NCI-H524 (cell line): ENCODE measurements around the gene PSG7.
"Not testable (repeated sequence)": the region's sequence is repeated elsewhere in the genome, so short reads cannot be mapped to it uniquely, and the experiment has no call there.

Source experiments
- DNase-seq, 2 experiments: peaks; one replicate each; lab custom pipeline; 2025; lab: John Stamatoyannopoulos, UW

The PSG7 gene

DNA sequence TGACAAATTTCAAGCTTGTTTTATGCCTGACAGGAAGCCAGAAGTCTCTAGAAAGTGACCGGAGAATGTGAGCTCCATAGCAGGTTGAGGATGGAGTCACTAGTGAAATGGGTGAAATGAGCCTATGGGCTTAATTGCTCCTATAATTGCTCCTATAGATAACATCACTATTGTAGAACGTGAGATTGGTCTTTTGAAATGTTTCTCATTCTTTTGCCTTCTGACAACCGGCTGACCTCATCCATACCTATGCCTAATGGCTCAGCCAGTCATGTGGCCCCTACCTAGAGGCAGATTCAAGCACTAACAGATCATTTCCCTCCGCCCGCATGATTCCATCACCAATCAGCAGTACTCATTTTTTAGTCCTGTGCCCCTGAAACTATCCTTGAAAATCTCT is 23.5 kb downstream of the PSG7 start:
- DNase-seq, result not testable (repeated sequence)

DNA sequence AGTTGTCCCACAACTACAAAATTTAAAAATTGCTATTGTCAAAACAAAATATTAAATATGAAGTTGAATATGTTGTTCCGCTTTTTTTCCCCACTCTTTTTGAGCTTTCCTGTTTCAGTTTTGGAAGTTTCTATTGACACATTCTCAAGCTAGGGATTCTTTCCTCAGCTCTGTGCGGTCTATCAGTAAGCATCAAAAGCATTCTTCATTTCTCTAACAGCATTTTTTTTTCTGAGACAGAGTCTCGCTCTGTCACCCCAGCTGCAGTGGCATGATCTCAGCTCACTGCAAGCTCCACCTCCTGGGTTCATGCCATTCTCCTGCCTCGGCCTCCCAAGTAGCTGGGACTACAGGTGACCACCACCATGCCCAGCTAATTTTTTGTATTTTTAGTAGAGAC is 24.1 kb downstream of the PSG7 start:
- DNase-seq, result not testable (repeated sequence)

DNA sequence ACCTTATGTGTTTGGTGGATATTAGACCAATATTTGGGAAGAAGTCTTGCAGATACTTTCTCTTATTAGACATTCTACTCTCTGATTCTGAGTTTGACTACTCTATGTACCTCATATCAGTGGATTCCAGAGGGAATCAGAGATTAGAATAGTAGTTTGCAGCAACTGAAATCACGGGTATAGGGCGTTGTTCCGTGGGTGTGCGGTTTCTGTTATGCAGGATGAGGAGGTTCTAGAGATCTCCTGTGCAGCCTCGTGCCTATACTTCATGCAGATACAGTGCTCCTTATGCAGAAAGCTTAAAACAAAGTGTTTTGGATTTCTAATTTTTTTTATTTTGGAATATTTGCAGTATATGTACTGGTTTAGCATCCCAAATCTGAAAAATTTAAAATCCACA is 25.3 kb downstream of the PSG7 start:
- not testable (repeated sequence) for DNase-seq

DNA sequence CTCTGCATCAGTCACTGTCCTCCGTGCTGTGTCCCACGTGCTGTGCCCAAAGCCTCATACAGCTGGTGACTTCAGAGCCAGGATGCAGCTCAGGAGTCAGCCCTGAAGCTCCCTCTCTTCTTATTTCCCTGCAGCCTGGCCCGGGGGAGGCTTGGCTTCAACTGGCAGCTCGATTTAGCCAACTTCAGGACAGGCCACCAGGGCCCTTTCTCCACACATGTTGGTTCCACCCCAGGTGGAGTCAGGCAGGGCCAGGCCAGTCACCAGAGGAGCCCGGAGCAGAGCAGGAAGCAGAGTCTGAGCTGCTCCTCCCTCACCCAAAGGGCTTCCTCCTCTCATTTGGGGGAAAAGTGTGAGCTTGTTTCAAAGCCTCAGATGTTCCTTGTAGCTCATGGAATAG is 30.8 kb downstream of the PSG7 start:
- not testable (repeated sequence) for DNase-seq

DNA sequence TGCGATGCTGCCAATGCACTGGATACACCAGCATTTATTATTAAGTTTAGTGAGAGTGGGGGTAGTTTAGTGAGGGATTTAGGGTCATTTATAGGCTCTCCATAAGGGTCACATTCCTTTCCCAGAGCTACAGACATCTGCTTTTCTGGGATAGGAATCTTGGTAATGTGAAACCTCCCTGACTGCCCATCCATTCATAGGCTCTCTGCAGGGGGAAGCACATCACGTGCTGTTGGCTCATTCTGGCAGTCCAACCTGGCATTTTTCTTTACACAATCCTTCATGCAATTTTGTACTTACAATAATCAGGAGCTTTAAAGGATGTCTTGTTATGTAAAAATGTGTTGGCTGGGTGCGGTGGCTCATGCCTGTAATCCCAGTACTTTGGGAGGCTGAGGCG is 36.4 kb downstream of the PSG7 start:
- DNase-seq, result not testable (repeated sequence)

DNA sequence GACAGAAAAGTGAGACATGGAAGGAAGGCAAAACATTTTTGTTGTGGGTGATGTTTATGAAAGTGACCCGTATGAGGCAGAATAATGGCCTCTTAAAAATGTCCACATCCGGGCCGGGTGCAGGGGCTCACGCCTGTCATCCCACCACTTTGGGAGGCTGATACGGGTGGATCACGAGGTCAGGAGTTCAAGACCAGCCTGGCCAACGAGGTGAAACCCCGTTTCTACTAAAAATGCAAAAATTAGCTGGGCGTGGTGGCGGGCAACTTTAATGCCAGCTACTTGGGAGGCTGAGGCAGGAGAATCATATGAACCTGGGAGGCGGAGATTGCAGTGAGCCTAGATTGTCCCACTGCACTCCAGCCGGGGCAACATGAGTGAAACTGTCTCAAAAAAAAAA is 37.3 kb downstream of the PSG7 start:
- not testable (repeated sequence) for DNase-seq

DNA sequence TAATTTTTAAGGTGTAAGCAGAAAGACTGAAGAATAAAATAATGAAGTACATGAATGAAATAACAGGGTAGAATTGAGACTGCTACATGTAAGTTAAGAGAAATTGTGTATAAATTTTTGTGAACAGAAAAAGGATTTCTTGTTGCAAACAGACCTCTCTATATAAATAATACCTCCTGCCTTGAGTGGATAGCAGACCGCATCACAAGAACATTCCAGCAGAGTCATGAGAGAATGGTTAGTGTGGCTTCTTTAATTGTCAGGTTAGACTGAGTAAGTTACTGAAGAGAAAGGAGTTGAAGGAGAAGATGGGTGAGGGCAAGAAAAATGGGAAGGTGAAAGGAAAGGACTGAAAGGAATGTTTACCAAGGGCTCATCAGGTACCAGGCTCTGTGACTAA is 37.9 kb downstream of the PSG7 start:
- DNase-seq, result not testable (repeated sequence)

DNA sequence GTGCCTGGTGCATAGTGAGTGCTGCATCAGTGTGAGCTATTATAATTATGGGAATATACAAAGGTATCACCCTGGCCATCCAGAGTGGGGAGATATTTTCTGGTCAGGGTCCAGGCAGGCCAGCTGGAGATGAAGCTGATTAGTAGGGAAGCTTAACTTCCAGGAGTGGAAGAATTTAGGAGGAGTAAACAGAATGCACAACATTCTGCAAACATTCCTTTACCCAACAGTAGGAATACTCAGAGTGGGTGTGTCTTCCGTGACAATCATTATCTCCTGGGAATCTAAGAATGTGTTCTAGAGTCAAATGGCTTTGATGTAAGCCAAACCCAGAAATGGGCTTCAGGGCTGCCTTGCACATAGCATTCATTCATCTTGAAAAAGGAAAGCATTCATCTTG is 38.4 kb downstream of the PSG7 start:
- not testable (repeated sequence) for DNase-seq

DNA sequence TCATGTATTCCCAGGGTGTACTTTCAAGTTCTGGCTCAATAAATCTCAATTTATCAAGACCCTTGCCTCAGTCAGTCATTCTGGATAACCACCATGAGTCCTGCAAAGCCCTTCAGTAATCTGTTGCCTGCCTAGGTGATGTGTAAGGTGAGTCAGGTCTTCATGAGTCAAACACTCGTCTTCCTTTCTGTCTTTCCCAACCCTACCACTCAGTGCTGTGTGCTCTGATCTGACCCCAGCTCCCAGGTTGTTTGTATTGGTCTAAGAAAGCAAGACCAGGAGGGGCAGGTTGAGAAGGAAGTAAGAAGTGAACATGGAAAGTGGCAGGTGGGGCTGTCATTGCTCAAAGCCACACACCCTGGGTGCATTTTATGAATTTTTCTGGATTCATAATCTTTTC is 39.3 kb downstream of the PSG7 start:
- not testable (repeated sequence) for DNase-seq

DNA sequence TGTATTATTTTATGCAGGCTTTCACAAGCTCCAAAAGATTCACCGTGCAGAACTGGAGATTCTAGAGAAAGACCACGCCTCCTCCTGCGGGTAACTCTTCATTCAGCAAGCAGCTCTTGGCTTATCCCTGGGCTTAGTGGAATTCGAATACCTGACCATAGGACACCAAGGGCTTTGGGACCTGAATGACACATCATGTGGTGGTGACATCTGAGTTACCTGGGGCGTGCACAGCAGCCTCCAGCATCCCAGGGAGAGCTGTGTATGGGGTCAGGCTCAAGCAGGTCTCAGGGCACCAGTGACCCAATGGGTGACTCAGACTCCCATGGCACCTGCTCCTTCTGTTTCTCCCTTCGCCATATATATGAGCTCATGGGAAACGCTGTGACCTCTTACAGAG is 46.6 kb downstream of the PSG7 start:
- DNase-seq, result not testable (repeated sequence)

DNA sequence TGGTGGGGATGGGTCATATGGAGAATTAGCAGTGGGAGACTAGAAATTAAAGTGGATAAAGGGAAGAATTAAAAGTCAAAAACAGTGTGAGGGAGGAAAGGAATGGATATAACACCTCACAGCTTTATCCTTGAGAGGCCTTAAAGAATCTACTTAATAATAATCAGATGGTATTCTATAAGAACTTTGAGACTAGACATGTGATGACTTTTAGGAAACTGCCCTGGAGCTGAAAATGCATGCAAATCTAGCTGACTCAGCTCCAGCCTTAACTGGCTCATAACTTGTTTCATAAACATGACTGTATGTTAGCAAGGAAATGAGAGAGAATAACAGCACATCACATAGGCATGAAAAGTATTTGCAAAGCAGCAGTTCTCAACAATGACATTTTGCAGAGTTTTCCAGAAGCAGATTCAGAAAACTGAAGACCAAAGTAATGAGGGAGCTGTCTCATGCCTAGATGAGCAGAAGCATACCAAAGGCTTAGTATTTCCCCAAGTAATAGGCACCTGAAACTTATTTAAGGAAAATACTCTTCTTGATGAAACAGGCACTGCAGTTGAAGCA is 49.0 kb downstream of the PSG7 start:
- DNase-seq, result not testable (repeated sequence)

DNA sequence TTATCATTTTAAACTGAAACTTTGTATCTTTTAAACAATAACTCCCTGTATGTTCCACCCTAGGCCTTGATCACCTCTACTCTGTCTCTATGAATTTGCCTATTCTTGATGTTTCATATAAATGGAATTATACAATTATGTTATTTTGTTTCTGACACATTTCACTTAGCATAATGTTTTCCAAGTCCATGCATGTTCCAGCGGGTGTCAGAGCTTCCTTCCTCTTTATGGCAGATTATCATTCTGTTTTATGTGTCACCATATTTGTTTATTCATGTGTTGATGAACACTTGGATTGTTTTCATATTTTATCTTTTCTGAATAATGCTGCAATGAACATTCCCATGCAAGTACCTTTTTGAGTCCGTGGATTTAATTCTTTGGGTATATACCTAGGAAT is 54.3 kb downstream of the PSG7 start:
- DNase-seq, result not testable (repeated sequence)

DNA sequence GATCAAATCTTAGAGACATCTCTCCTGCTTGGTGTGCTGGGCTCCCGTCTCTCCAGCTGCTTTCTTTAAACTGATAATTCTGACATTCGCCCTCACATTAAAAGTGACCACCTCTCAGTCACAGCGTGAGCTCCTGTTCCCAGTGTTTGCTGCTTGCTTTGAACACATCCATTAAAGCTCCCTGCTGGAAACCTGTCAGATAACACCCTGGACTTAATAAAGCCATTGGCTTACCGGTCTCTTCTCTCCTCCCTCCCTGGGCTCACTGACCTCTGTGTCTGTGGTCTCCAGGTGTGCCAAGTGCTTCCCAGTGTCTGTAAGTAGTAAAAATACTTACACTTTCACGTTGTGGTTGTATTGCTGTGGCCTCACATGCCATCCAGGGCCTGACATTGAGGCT is 55.0 kb downstream of the PSG7 start:
- DNase-seq, result not testable (repeated sequence)

DNA sequence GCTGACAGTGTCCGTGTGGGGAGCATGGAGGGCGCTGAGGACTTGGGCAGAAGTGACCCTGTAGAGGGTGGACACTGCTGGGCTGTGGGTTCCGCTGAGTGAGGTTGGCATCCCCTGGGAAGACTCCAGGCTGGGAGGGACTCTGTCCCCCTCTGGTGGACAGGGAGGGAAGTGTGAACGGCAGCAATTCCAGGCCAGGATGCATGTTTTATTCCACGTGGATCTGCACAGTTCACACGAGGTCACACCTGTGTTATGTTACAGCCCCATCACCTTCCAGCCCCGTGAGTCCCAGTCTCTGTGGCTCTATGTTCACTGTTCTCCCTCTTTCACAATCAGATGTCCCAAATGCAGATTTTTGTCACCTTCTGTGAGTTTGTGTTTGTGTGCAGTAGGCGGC is 55.7 kb downstream of the PSG7 start:
- not testable (repeated sequence) for DNase-seq

DNA sequence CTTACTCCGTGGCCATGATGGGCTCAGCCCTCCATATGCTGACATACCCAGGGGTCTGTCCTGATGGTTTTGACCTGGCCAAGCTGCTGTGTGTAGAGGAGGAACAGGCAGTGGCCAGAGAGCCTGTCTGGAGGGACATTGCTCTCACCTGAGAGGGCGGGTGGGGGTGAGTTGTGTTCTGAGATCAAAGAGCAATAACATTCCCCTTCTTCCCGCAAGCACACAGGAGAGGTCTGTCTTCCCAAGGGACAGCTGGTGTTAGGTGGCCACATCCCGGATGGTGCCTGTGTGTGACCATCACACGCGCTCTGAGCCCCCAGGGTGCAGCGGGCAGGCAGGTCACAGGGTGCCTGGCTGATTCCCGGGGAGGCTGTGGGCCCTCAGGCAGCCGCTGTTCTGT is 56.4 kb downstream of the PSG7 start:
- not testable (repeated sequence) for DNase-seq

DNA sequence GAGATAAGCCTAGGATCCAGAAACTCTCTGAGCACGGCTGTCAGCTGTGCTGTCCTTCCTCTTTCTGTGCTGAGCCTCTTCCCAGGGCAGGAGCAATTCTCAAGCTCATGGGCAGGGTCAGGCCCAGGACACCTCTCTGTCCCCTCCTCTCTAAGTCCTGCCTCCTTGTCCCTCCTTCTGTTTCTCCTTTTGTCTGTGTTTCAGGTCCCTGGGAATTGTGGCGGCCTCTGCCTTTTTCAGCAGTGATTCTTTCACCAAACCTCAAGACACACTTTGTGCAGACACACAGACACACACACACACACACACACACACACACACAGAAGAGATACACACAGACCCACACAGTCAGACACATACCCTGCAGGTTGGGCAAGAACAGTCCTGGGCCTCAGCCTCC is 57.4 kb downstream of the PSG7 start, which contains the start of gene PSG1:
Gene PSG1, minus strand, starts transcription at position 101 of the 400 bp plus-strand sequence. CDS start 132 bp downstream, outside the sequence.
- DNase-seq, result no peak

DNA sequence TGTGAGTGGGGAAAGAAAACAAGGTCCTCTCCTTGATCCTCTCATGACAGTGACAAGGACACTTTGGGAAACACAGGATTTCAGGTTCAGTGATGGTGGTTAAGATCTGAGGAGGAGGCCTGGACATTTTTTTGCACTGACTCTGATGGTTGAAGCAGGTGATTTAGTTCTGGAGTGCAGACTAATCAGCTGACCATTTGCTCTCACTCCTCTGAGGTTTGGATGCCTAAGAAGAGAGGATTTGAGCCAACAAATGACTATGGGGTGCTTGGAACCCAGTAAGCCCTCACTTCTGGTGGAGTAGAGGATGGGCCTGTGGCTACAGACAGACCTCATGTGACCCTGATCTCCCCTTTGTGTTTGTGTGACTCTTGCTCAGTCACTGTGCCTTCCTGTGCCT is 60.4 kb downstream of the PSG7 start:
- DNase-seq, result not testable (repeated sequence)

DNA sequence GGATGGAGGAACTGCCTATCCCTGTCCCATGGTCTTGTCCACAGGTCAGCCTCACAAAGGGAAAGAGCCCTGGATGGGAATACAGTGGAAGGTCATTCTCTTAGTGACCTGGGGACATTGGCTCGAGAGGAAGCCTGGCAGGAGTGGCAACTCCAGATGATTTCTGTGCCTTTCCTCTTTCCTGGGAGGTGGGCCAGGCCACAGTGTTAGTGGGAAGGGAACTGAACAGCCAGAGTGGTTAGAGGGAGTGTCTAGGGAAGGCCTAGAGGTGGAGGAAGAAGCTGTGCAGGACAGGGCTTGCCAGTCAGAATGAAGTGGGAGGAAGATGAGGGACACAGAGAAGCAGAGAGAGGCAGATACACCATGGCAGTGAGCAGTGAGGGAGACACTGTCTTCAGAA is 61.1 kb downstream of the PSG7 start:
- not testable (repeated sequence) for DNase-seq

DNA sequence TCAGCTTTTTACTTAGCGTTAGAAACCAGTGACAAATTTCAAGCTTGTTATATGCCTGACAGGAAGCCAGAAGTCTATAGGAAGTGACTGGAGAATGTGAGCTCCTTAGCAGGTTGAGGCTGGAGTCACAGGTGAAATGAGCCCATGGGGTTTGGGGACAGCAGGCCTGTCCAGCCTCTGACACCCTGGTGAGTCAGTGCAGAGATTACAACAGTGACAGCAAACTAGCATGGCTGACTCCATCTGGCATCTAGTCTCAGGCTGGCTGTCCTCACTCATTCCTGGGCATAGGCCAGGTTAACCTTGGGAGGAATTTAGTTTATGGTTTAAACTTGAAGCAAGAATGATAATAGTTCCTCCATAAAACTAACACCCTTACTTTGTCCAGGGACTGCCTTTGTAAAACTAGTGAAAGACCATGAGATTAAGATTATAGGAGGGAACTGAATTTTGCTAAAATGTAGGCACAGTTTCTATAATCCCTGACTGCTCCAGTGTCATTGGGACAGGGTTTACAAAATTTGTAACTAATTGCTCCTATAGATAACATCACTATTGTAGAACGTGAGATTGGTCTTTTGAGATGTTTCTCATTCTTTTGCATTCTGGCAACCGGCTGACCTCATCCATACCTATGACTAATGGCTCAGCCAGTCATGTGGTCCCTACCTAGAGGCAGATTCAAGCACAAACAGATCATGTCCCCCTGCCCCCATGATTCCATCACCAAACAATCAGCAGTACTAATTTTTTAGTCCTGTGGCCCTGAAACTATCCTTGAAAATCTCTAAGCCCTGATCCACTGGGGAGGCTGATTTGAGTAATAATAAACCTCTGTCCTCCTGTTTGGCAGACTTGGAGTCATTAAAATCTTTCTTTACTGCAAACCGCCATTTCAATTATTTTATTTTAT is 61.9 kb downstream of the PSG7 start:
- DNase-seq, result not testable (repeated sequence)

DNA sequence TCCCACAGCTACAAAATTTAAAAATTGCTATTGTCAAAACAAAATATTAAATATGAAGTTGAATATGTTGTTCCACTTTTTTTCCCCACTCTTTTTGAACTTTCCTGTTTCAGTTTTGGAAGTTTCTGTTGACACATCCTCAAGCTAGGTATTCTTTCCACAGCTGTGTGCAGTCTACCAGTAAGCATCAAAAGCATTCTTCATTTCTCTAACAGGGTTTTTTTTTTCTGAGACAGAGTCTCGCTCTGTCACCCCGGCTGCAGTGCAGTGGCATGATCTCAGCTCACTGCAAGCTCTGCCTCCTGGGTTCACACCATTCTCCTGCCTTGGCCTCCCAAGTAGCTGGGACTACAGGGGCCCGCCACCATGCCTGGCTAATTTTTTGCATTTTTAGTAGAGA is 62.9 kb downstream of the PSG7 start:
- DNase-seq, result not testable (repeated sequence)
